GM18511 (cell line): ENCODE measurements around the gene CD6.

Experiments
- ATAC-seq: cut with Tn5 transposase; IDR thresholded peaks from one replicate; pipeline ENCODE4 v1.9.1; 2021; ENCODE audit warnings: mild to moderate bottlenecking, moderate library complexity; ENCODE audit not compliant: unreplicated experiment

CD6 gene

GRCh38 chr11:60934790-60935605, 36.5 kb upstream of the CD6 start:
- ATAC-seq, result no peak

GRCh38 chr11:60935676-60936442, 35.6 kb upstream of the CD6 start:
- no peak for ATAC-seq

- ATAC-seq, result no peak
Observed at GRCh38 chr11:60936467-60937143, 34.9 kb upstream of the CD6 start.

- ATAC-seq, result no peak
Observed at GRCh38 chr11:60937144-60937527, 34.3 kb upstream of the CD6 start.

- ATAC-seq, result no peak
Observed at GRCh38 chr11:60937811-60938210, 33.7 kb upstream of the CD6 start.

GRCh38 chr11:60938500-60938899, 33.0 kb upstream of the CD6 start:
- no peak for ATAC-seq

GRCh38 chr11:60939301-60939700, 32.2 kb upstream of the CD6 start:
- no peak for ATAC-seq

GRCh38 chr11:60939855-60940254, 31.6 kb upstream of the CD6 start:
- ATAC-seq, result no peak

- ATAC-seq, result no peak
Observed at GRCh38 chr11:60941371-60942119, 29.9 kb upstream of the CD6 start.

- no peak for ATAC-seq
Observed at GRCh38 chr11:60942219-60942618, 29.3 kb upstream of the CD6 start.

- ATAC-seq, result no peak
Observed at GRCh38 chr11:60942970-60943565, 28.4 kb upstream of the CD6 start.

GRCh38 chr11:60944490-60945294, 26.8 kb upstream of the CD6 start:
- ATAC-seq, result no peak

- ATAC-seq, result no peak
Observed at GRCh38 chr11:60945295-60945667, 26.2 kb upstream of the CD6 start.

- ATAC-seq, result no peak
Observed at GRCh38 chr11:60946601-60947264, 24.7 kb upstream of the CD6 start.

- ATAC-seq, result no peak
Observed at GRCh38 chr11:60947700-60948099, 23.8 kb upstream of the CD6 start.

- no peak for ATAC-seq
Observed at GRCh38 chr11:60948250-60948649, 23.2 kb upstream of the CD6 start.

GRCh38 chr11:60950024-60950423, 21.5 kb upstream of the CD6 start:
- no peak for ATAC-seq

GRCh38 chr11:60950933-60951605, 20.4 kb upstream of the CD6 start:
- ATAC-seq, result no peak

- no peak for ATAC-seq
Observed at GRCh38 chr11:60951606-60951903, 19.9 kb upstream of the CD6 start.
